ENCODE data around the gene PI4KB. TPM values are rescaled to one million over a fixed set of nuclear protein-coding genes. Genes with fewer than 3 reads are reported as not detected.

PI4KB gene
- 77.2 and 94.5 TPM in 2 replicates for total RNA-seq (2012; rRNA removed)
- 82.4 and 91.5 TPM in 2 replicates for polyA plus RNA-seq (2012; rRNA removed)
- polyA plus RNA-seq (2012; cell fraction: cytosol; rRNA removed), result 47.9 and 66.0 TPM in 2 replicates
- 103 and 135 TPM in 2 replicates for polyA plus RNA-seq (2012; cell fraction: nucleus; rRNA removed; ENCODE audit: low replicate concordance)
- Bru-seq, nascent RNA, result percentile 86 among the genes with signal in this experiment
- percentile 91 among the genes with signal in this experiment for BruChase-seq, experiment 1, labeled RNA remaining after a 6-hour chase
- BruChase-seq, experiment 2, labeled RNA remaining after a 2-hour chase, result percentile 84 among the genes with signal in this experiment
- long read RNA-seq, transcript PI4KB-202 (12 exons, 3,340 nt), result minor isoform, 6 of 178 reads
- long read RNA-seq, transcript PI4KB-203 (11 exons, 3,934 nt), result major isoform, 20 of 178 reads
- long read RNA-seq, partial matches to known transcripts, result 119 of 178 reads
- long read RNA-seq, other reads (novel, unspliced or antisense), result 29 of 178 reads

DNA sequence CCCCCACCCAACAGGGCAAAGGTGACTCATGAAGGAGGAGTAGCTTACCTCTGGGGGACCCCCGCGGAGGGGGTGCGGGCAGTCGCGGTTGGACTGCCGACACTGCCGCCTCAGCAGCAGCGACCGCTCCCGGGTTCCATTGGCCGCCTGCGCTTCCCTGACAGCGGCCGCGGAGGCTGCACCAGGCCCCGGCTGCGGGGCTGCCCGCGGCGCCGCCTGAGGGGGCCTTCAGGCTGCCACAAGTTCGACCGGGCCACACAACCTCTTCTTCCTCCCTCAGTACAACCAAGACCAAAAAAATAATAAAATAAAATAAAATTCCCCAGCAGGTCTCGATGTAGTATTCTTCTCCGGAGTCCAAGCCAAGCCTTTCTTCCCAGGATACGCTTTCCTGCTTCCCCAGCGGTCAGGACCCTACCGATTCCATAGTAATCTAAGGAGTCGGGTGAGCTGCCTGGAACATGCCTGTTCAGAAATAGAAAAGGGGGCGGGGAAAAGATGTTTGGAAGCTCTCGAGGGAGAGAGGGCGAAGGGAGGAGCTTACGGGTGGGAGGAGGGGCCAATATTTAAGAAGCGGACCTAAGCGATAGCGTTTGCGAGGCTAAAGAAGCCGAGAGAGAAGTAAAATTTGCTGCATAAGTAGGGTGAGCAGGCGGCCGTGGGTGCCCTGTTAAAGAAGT, at the start of gene PI4KB:
TSS of gene PI4KB (minus strand) at position 194 of the 680 bp plus-strand sequence. CDS start 10,935 bp downstream, outside the sequence.
- H3K23ac ChIP-seq (ENCODE audit: low read depth, low read length), result peak within 1 kb of the TSS; percentile 92
- H3K79me1 ChIP-seq (ENCODE audit: low read depth in 1 of 2, low read length in 2 of 2), result peaks cover 11 to 47% of the 10 kb centered on the region in 2 experiments
- H3K9ac ChIP-seq (ENCODE audit: low read depth, low read length), result peak within 1 kb of the TSS; percentile 90
- peak within 1 kb of the TSS; percentile 94 to 97 for H4K8ac ChIP-seq (ENCODE audit: low read depth in 2 of 2, low read length in 2 of 2)
- WGBS, 2 experiments (ENCODE audit: extremely low coverage in 2 of 2, insufficient read length in 1 of 2), result 0% methylated on average over 1 of the region's 40 CpGs; no CpG with 5 or more reads in 1 of the 2 experiments
- peak within 1 kb of the TSS; percentile 100 for H3K4me2 ChIP-seq (ENCODE audit: low read depth, low read length)
- H3K27me3 ChIP-seq (ENCODE audit: control insufficient read depth, insufficient read depth, low read length), result no peaks in the 10 kb centered on the region
- peak; percentile 96 for ATAC-seq (ENCODE audit: low read depth)
- H3K4me3 ChIP-seq (ENCODE audit: insufficient read depth, low read depth, low read length), result peak within 1 kb of the TSS; percentile 88
- BruUV-seq (replicated peaks), result no TSS peak
- in situ Hi-C loops (cut with MboI; ENCODE audit: low sequenced_read_pairs) (no loop called here), dilution Hi-C loops (cut with HindIII; ENCODE audit: low sequenced_read_pairs, unreplicated experiment) (no loop called here), intact Hi-C loops (cut with micrococcal nuclease) (loop anchor here (1.0 to 10.0 kb wide), 2 partner anchors 16 to 217 kb away; partner anchors contain the start of gene TUFT1)
- H3K4ac ChIP-seq (ENCODE audit: low read depth, low read length), result peak within 1 kb of the TSS; percentile 94
- peak within 1 kb of the TSS; percentile 81 for H4K5ac ChIP-seq (ENCODE audit: low read depth, low read length)
- H3K27ac ChIP-seq (ENCODE audit: insufficient read depth, low read length), result peak within 1 kb of the TSS; percentile 88
- H2AK9ac ChIP-seq (replicated peaks; ENCODE audit: low read depth, low read length, poor library complexity), result peak within 1 kb of the TSS; percentile 90
- H2BK5ac ChIP-seq (ENCODE audit: low read depth, low read length, poor library complexity, severe bottlenecking), result peak within 1 kb of the TSS; percentile 92
- peak within 1 kb of the TSS; percentile 96 for H2AFZ ChIP-seq (replicated peaks; ENCODE audit: low read length, poor library complexity)
- H2AK5ac ChIP-seq (ENCODE audit: low read depth, low read length), result peak within 1 kb of the TSS; percentile 89
- TF ChIP-seq POLR2A (IDR thresholded peaks at IDR 0.05; ENCODE audit: low read depth, low read length) (peak; percentile 79), BHLHE40 (IDR thresholded peaks at IDR 0.05; ENCODE audit: low read depth, low read length) (no peak), MXI1 (IDR thresholded peaks at IDR 0.05; ENCODE audit: borderline replicate concordance, low read depth, low read length) (peak; percentile 54; the same call in 1 of the 2 replicates), MAZ (IDR thresholded peaks at IDR 0.05; ENCODE audit: borderline replicate concordance, low read depth, low read length) (peak; percentile 39; the same call in 1 of the 2 replicates)
- TF ChIP-seq, protein P1, sequence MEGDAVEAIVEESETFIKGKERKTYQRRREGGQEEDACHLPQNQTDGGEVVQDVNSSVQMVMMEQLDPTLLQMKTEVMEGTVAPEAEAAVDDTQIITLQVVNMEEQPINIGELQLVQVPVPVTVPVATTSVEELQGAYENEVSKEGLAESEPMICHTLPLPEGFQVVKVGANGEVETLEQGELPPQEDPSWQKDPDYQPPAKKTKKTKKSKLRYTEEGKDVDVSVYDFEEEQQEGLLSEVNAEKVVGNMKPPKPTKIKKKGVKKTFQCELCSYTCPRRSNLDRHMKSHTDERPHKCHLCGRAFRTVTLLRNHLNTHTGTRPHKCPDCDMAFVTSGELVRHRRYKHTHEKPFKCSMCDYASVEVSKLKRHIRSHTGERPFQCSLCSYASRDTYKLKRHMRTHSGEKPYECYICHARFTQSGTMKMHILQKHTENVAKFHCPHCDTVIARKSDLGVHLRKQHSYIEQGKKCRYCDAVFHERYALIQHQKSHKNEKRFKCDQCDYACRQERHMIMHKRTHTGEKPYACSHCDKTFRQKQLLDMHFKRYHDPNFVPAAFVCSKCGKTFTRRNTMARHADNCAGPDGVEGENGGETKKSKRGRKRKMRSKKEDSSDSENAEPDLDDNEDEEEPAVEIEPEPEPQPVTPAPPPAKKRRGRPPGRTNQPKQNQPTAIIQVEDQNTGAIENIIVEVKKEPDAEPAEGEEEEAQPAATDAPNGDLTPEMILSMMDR (conservative IDR thresholded peaks at IDR 0.05; ENCODE audit: low read depth, low read length), result no peak
- TF ChIP-seq, protein P2, sequence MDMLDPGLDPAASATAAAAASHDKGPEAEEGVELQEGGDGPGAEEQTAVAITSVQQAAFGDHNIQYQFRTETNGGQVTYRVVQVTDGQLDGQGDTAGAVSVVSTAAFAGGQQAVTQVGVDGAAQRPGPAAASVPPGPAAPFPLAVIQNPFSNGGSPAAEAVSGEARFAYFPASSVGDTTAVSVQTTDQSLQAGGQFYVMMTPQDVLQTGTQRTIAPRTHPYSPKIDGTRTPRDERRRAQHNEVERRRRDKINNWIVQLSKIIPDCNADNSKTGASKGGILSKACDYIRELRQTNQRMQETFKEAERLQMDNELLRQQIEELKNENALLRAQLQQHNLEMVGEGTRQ (IDR thresholded peaks at IDR 0.05; ENCODE audit: low read depth, low read length), result no peak
- peak within 1 kb of the TSS; percentile 80; the same call in 2 of the 3 replicates for H2BK15ac ChIP-seq (ENCODE audit: low read depth, low read length)
- peak within 1 kb of the TSS; percentile 66; the same call in 1 of the 2 replicates for H2BK20ac ChIP-seq (ENCODE audit: low read depth, low read length)
- peaks cover 12% of the 10 kb centered on the region for H3K9me1 ChIP-seq (ENCODE audit: insufficient read depth, low read length)
- peak within 1 kb of the TSS; percentile 94 for H3K18ac ChIP-seq (ENCODE audit: low read depth, low read length)
- ChIA-PET CTCF (interaction anchor here (1.3 to 1.5 kb wide), 3 partner anchors 13 to 26 kb away, joined by 5 read pairs; no protein-coding TSS in a partner anchor), POLR2A (ENCODE audit: unreplicated experiment) (interaction anchor here (0.5 to 1.6 kb wide), 5 partner anchors 13 to 22 kb away, joined by 3 to 4 read pairs (median 4); no protein-coding TSS in a partner anchor)
- peak; percentile 98 for DNase-seq
- peak within 1 kb of the TSS; percentile 96 for H4K91ac ChIP-seq (ENCODE audit: insufficient read depth, low read depth, low read length)
- H3K56ac ChIP-seq (ENCODE audit: extremely low read depth, insufficient read depth, low read length), result peak within 1 kb of the TSS; percentile 99
- H4K20me1 ChIP-seq (ENCODE audit: insufficient read depth, low read length), result peaks cover 17% of the 10 kb centered on the region
- no peaks in the 10 kb centered on the region for H3K9me3 ChIP-seq (ENCODE audit: control insufficient read depth, insufficient read depth, low read length)
- H3K4me1 ChIP-seq (ENCODE audit: control insufficient read depth, insufficient read depth, low read length), result peaks cover 9% of the 10 kb centered on the region
- peak within 1 kb of the TSS; percentile 98 for H3K14ac ChIP-seq (replicated peaks; ENCODE audit: low read depth, low read length)
- peaks cover 15% of the 10 kb centered on the region for H3K36me3 ChIP-seq (ENCODE audit: control insufficient read depth, insufficient read depth, low read length)
- H2BK120ac ChIP-seq (ENCODE audit: low read depth, low read length), result peak within 1 kb of the TSS; percentile 92

Measured in IMR-90 (cell line).